Inflammatory macrophage treated with lipopolysaccharide for 1 hour (primary cell): Measurements from ENCODE around the gene OR6V1.
A peak's percentile ranks its signal among the peaks of the same experiment; 100 is the strongest.

Experiments used
- DNase-seq, 2 donors: peaks; one replicate each; pipeline ENCODE4 v3.0.0-alpha.2; 2020 to 2022

Gene OR6V1, protein sequence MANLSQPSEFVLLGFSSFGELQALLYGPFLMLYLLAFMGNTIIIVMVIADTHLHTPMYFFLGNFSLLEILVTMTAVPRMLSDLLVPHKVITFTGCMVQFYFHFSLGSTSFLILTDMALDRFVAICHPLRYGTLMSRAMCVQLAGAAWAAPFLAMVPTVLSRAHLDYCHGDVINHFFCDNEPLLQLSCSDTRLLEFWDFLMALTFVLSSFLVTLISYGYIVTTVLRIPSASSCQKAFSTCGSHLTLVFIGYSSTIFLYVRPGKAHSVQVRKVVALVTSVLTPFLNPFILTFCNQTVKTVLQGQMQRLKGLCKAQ

GRCh38 chr7:143052041-143052440 is at the start of gene OR6V1:
Gene OR6V1 (plus strand): TSS chr7:143052341. CDS start chr7:143052341, 0 bp downstream.
- no peak for DNase-seq

GRCh38 chr7:143002898-143003297 is 49.2 kb upstream of the OR6V1 start:
- DNase-seq = no peak

GRCh38 chr7:143003393-143004051 is 48.6 kb upstream of the OR6V1 start:
- DNase-seq = peak; percentile 48 to 85

DNA sequence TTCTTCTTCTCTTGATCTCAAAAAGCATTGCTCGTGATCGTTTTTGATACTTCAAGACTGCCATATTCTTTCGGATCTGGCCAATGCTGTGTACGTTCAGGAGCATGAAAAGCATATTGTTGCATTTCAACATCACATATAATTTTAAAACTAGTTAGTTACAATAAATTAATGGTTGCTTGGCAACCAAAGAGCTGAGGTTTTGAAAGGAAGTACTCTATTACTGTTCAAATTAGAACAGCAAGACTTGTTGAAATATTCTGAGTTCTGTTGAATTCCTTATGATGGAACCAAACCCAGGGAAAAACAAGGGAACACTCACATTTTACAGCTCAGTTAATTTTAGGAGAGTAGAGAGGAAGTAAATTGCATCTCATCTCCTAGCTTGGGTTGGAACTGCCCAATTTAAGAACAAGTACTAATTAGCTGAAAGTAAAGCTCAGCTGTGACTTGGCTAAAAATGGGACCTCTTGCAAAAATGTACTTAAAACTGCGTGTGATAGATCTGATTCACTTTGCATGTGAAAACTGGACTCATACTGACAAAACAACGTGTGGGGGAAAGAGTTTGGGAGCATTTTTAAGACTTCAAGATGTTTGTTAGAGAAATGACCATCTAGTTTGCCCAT is 46.4 kb upstream of the OR6V1 start:
- no peak for DNase-seq

- DNase-seq = peak; percentile 55 to 97
Measured at GRCh38 chr7:143008007-143008901, 43.9 kb upstream of the OR6V1 start.

DNA sequence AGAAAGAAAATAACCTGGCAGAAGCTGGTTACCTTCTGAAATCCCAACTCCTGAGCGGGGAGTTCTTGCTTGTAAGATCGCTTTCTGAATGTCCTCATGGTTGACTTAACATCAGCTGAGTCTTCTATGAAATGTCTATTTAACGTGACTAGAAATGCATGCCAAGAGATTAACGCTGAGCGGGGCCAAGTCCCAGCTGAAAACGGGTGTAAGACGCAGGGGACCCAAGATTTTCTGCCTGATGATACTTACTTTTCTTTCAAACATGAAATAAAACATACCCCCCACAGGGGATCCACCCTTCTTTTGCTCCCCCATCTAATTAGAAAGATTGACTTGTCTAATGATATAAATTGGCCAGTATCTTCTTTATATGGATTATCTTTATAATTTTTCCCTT is 40.1 kb upstream of the OR6V1 start:
- DNase-seq = no peak

- no peak for DNase-seq
Measured at GRCh38 chr7:143012409-143012808, 39.7 kb upstream of the OR6V1 start.

DNA sequence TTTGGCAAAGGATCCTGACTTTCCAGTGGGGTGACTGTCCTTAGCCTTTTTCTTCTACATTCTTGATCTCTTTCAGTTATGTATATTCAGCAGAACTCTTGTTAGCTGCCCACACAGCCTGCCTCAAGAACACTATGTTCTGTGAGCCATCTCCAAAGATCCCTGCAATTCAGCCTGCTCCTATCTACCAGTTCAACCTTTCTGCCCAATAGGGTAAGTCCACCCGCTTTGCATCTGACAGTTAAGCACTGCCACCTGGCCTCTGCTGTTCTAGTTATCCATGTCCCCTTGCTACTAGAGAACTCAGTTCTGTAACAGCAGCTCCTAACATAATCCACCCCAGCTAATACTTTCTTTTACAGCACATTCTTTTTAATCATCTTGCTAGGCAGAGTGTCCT is 38.7 kb upstream of the OR6V1 start:
- DNase-seq = no peak

GRCh38 chr7:143013893-143014292 is 38.2 kb upstream of the OR6V1 start:
- no peak for DNase-seq

DNA sequence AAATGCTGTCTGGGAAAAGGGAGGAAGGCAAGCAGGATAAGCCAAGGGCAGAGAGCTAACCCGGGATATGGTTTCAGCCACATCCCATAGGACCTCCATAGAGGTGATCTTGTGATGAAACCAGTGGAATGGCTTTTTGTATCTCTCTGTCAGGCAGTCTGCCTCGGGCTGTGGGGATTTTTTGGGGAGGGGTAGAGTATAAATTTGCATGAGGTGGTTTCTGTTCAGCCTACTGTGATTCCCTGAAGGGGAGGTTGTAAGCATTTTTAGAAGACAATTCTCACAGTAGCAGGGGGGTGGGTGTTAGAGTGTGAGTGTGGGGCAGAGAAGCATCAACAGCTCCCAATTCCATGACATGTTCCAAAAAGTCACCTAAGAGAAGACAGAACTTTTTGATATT is 37.1 kb upstream of the OR6V1 start:
- no peak for DNase-seq

- no peak for DNase-seq
Measured at GRCh38 chr7:143015926-143016490, 36.1 kb upstream of the OR6V1 start.

DNA sequence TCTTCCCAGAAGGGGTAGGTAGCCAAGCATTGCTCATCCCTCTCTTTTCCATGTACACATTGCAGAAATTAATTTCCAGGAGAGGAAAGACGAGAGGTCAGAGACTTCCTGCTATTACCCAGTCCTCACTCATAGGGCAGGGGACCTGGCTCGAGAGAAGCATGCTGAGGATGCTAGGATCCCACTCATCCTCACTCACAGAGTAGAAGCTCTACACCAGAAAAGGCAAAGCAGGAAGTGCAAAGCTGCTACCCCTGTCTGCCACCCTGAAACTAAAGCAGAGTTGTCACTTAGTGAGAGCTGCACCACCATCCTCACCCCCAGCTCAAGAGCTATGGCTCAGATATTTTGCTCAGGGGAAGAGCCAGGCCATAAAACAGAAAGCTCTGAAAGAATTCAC is 35.1 kb upstream of the OR6V1 start:
- DNase-seq = no peak

- no peak for DNase-seq
Measured at GRCh38 chr7:143018931-143019330, 33.2 kb upstream of the OR6V1 start.

- no peak for DNase-seq
Measured at GRCh38 chr7:143023047-143023446, 29.1 kb upstream of the OR6V1 start.

DNA sequence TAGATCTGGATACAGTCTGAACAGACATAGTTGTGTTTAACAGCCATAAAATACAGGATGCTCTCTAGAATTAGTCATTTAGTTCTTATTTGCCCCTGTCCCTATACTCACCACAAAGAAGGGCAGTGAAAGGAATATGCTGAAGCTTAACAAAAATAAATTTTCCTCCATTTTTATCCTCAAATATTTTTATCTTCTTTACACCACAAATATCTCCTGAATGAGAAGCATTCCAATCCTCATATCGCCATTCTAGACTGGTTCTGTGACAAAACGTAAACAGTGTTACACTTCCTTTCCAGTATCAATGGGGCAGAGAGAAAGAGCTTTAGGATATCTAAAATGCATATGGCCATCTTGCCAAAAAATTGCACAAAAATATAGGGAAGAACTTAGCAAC is 26.8 kb upstream of the OR6V1 start:
- DNase-seq = no peak

DNA sequence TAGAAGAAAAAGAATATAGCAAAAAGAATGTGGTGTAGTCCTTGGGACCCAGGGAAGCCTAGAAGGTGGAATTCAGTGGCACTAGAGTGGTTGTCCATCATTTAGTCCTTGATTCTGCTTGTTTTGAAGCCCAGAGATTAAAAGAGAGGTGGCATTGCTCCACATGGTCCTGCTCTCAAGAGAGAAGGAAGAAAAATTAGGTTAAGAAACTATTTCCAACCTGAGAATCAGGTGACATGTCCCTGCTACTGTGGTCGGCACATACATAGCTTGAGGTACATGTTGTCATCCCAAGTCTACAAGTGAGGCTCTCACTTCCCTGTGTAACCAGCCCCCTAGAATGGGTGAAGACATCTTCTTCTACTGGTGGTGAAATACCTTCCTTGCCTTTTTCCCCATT is 25.1 kb upstream of the OR6V1 start, which contains the start of gene OR9A2:
TSS of gene OR9A2 (minus strand) at position 101 of the 400 bp plus-strand sequence. CDS start at position 101, 0 bp downstream.
- DNase-seq = no peak

DNA sequence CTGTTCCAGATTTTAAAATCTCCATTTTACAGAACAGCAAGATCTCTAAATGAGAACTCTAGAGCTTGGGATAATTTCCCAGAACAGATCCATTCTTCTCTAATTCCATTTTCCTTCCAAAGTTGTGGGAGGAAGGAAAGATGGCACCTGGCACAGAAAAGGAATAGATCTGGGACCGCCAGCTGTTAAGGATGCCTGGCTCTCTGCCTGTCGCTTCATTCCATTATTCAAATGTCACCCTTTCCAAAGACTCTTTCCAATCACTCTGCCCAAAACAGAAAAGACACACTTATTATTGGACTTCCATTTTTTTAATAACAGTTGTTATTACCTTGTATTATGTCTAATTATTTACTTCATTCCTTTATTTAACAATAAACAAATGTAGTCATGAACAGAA is 24.5 kb upstream of the OR6V1 start:
- no peak for DNase-seq

GRCh38 chr7:143038635-143039034 is 13.5 kb upstream of the OR6V1 start:
- no peak for DNase-seq

- no peak for DNase-seq
Measured at GRCh38 chr7:143040209-143040715, 11.9 kb upstream of the OR6V1 start.

DNA sequence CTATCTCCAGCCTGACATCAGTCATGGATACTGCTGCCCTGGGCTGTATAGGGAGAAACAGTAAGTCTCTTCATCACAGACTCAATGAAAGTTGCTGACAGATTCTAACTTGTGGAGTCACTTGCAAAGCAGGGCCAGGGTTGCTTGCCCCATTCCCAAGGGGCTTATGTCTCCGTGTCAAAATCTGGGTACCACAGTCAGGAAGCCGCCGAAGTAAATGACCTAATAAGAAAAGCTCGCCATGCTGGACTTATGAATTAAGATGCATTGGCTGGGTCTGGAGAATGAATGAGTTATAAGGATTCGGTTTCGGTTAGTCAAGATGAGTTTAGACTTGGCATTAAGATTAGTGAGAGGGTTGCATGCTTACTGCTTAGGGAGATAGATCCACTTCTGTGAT is 10.8 kb upstream of the OR6V1 start:
- no peak for DNase-seq

- no peak for DNase-seq
Measured at GRCh38 chr7:143042159-143042789, 9.9 kb upstream of the OR6V1 start.

DNA sequence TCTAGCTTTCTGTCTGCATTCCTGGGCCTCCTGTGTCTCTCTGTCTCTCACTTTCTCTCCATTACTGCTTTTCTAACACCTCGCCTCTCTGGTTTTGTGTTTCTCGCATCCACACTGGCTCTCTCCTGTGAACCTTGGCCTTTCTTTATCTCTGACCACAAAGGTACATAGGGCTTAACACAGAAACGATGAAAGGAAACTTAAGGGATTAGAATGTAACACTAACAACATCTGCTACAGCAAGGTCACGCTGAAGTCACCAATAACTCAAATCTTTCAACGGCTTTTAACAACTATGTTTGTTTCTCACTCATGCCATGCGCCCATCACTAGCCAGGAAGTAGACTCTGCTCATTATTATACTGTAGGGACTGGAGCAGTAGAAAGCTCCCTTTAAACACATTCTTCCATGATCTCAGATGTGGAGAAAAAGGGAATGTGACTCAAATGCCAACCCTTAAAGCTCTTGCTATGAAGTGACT is 9.3 kb upstream of the OR6V1 start:
- DNase-seq = no peak
